Adipocyte (in vitro differentiated cells): ENCODE data around the gene SNPH.

Source experiments
- DNase-seq: peaks from one replicate; pipeline ENCODE4 v3.0.0-alpha.2; 2015; ENCODE audit warnings: low read depth
- H3K27me3 ChIP-seq: replicated peaks from 2 replicates; pipeline ENCODE4 v1.7.0; 2013; ENCODE audit warnings: mild to moderate bottlenecking, low read length, moderate library complexity; ENCODE audit not compliant: control insufficient read depth, insufficient read depth
- H3K36me3 ChIP-seq: 2 replicates; pipeline ENCODE4 v1.7.0; 2013; ENCODE audit warnings: low read length, mild to moderate bottlenecking, moderate library complexity; ENCODE audit not compliant: control insufficient read depth, insufficient read depth, severe bottlenecking
- H3K4me1 ChIP-seq: 2 replicates; pipeline ENCODE4 v1.7.0; 2013; ENCODE audit warnings: mild to moderate bottlenecking, low read length, moderate library complexity; ENCODE audit not compliant: control insufficient read depth, insufficient read depth
- H3K4me3 ChIP-seq: 2 replicates; pipeline ENCODE4 v1.7.0; 2013; ENCODE audit warnings: mild to moderate bottlenecking, low read length, moderate library complexity
- H3K9ac ChIP-seq: 2 replicates; pipeline ENCODE4 v1.7.0; 2013; ENCODE audit warnings: mild to moderate bottlenecking, low read length, moderate library complexity
- H3K9me3 ChIP-seq: 2 replicates; pipeline ENCODE4 v1.7.0; 2013; ENCODE audit warnings: mild to moderate bottlenecking, low read length, moderate library complexity; ENCODE audit not compliant: control insufficient read depth

The SNPH gene

GRCh38 chr20:1265916-1266166, 253 bp upstream of the SNPH start:
- Histone ChIP-seq H3K27me3 (no peaks in the 10 kb centered on the region), H3K4me3 (peak overlapping the region; percentile 86)

DNA sequence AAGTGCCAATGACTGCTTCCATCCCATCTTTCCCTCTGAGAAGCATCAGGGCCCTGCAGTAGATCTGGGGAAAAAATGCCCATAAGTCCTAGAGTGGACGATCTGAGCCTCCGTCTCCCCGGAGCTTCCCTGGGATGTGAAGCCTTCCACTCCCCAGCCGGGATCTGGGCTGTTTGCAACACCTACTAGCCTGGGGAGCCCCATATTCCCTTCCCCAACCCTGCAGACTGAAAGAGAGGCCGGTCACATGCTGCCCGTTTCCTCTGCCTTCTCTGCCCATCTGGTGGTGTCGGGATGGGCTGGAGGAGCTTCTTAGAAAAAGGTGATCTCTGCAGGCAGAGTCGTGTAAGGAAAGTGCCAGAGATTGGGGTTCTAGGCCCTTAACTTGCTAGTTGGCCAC, 1.1 kb downstream of the SNPH start:
- no peaks in the 10 kb centered on the region for H3K9me3 ChIP-seq
- peaks cover 13% of the 10 kb centered on the region for H3K4me1 ChIP-seq
- H3K27me3 ChIP-seq, result no peaks in the 10 kb centered on the region
- H3K36me3 ChIP-seq, result no peaks in the 10 kb centered on the region
- H3K9ac ChIP-seq, result peak overlapping the region; percentile 90
- DNase-seq, result no peak
- H3K4me3 ChIP-seq, result peak overlapping the region; percentile 86

More at GRCh38 chr20:1265916-1266166, 253 bp upstream of the SNPH start:
- no peak for DNase-seq
- no peaks in the 10 kb centered on the region for H3K9me3 ChIP-seq
- peaks cover 13% of the 10 kb centered on the region for H3K4me1 ChIP-seq
- peak overlapping the region; percentile 90 for H3K9ac ChIP-seq
- no peaks in the 10 kb centered on the region for H3K36me3 ChIP-seq

- no peak for DNase-seq
- Histone ChIP-seq H3K27me3 (no peaks in the 10 kb centered on the region), H3K9ac (no peak overlapping the region), H3K9me3 (no peaks in the 10 kb centered on the region), H3K4me3 (no peak overlapping the region), H3K4me1 (peaks cover 13% of the 10 kb centered on the region), H3K36me3 (no peaks in the 10 kb centered on the region)
Observed at GRCh38 chr20:1267809-1268374, 1.8 kb downstream of the SNPH start.

- Histone ChIP-seq H3K9me3 (no peaks in the 10 kb centered on the region), H3K36me3 (no peaks in the 10 kb centered on the region), H3K9ac (no peak overlapping the region), H3K4me3 (no peak overlapping the region), H3K27me3 (no peaks in the 10 kb centered on the region), H3K4me1 (peaks cover 13% of the 10 kb centered on the region)
- no peak for DNase-seq
Observed at GRCh38 chr20:1269235-1269634, 3.1 kb downstream of the SNPH start.

GRCh38 chr20:1269850-1270249, 3.8 kb downstream of the SNPH start:
- no peak for DNase-seq
- peaks cover 13% of the 10 kb centered on the region for H3K4me1 ChIP-seq
- H3K9ac ChIP-seq, result no peak overlapping the region
- no peak overlapping the region for H3K4me3 ChIP-seq
- no peaks in the 10 kb centered on the region for H3K9me3 ChIP-seq
- no peaks in the 10 kb centered on the region for H3K36me3 ChIP-seq
- no peaks in the 10 kb centered on the region for H3K27me3 ChIP-seq

DNA sequence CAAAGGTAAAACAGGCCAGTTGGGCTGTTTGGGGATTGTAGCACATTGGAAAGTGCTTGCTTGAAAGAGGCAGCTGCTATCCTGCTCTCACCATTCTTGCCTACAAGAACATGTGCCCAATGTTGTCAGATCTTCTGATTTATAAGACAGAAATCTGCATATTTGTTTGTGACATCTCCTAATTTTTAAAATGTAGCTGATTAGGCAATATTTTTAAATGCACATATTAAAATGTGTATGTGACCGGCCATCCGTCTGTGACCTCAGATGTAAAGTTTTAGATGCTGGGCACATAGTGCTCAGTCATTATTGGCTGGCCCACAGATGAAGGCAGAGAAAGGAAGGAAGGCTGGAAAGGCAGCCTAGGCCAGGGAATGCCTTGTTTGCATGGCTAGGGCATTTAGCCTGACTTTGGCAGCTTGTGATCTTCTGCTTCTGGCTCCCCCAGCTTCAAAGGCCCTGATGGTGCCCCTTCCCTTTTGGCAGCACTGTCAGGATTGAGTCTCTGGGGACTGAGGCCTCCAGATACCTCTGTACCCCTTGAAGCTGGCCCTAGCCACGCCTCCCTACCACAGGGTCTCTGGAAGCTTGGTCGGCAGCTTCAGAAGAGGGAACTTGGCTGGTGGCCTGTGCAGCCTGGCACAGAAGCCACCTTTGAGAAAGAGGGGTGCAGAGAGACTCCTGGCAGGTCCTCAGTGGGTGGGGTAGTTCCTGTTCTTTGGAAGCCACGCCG, 6.4 kb downstream of the SNPH start:
- Histone ChIP-seq H3K4me1 (no peaks in the 10 kb centered on the region), H3K36me3 (no peaks in the 10 kb centered on the region), H3K27me3 (no peaks in the 10 kb centered on the region), H3K4me3 (no peak overlapping the region), H3K9me3 (no peaks in the 10 kb centered on the region), H3K9ac (no peak overlapping the region)
- DNase-seq, result no peak

DNA sequence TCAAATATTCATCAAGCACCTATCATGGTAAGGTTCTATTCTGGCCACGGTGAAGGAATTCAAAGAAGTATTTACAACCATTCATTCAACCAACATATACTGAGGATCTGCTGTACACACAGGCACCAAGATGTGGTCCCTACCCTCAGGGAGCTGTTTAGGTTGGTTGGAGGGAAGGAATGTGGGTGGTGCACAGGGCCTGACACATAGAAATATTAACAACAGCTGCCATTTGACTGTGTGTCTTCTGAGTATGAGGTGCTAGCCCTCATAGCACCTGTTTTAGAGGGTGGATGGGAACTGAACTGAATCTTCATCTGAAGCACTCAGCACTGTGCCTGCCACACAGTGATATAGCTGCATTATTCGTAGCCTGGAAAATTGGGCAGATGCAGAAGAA, 7.3 kb downstream of the SNPH start:
- Histone ChIP-seq H3K27me3 (no peaks in the 10 kb centered on the region), H3K4me1 (no peaks in the 10 kb centered on the region), H3K9ac (no peak overlapping the region), H3K4me3 (no peak overlapping the region), H3K36me3 (no peaks in the 10 kb centered on the region), H3K9me3 (no peaks in the 10 kb centered on the region)
- peak; percentile 20 for DNase-seq

DNA sequence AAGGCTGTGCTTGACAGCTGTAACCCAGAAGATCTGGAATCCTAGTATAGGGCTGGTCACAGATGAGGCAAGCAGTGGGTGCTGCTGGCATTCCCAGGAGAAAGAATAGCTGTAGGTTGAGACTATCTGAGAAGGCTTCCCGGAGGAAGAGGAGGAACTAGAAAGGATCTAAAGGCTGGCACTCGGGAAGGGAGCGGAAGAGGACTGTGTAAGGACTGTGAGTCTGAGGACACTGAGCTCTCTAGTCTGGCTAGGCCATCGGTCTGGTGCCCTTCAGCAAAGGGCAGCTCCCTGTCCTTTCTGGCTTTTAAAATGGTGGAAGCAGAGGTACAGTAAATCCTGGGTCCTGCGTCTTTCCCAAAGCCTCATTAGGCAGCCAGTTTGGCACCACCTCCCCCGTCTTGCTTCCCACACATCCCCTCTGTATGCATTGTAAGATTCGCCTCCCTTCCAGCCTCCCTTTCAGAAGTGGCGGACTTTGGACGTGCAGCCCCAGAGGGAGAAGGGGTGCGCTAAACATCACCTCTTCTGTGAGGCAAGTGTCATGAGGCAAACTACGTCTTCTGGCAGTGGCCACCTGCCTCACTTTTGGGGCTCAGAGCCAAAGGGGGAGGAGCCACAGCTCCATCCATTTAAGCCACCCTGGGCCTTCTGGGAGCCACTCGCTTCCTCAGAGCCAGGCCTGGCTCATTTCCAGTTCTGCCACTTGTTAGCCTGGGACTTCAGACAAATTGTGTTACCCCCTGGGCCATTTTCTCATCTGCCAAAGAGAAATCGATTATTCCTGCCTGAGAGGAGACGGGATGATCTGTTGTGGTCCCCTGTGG, 8.6 kb downstream of the SNPH start:
- DNase-seq, result no peak

DNA sequence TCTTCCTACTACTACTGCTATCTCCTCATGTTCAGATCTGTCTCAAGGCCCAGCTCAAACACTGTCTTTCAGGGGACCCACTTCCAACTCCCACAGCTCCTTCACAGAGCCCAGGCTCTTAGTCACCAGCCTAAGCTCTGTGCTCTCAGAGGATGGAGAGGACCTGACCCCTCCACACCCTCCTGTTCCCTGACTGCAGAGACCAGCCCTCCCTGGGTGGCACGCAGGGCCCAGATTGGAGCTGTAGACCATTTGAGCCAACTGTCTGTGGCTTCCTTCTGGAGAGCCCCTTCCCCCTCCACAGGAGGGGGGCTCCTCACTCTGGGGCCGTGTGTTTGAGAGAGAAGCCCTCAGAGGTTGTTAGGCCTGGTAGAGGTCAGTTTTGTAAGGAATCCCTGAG, 9.8 kb downstream of the SNPH start:
- H3K9ac ChIP-seq, result no peak overlapping the region
- DNase-seq, result no peak
- H3K27me3 ChIP-seq, result no peaks in the 10 kb centered on the region
- H3K36me3 ChIP-seq, result no peaks in the 10 kb centered on the region
- H3K4me3 ChIP-seq, result no peak overlapping the region
- no peaks in the 10 kb centered on the region for H3K9me3 ChIP-seq
- no peaks in the 10 kb centered on the region for H3K4me1 ChIP-seq

More for the DNA sequence above, 8.6 kb downstream of the SNPH start:
- Histone ChIP-seq H3K27me3 (no peaks in the 10 kb centered on the region), H3K4me1 (no peaks in the 10 kb centered on the region), H3K9me3 (no peaks in the 10 kb centered on the region), H3K9ac (no peak overlapping the region), H3K4me3 (no peak overlapping the region), H3K36me3 (no peaks in the 10 kb centered on the region)

DNA sequence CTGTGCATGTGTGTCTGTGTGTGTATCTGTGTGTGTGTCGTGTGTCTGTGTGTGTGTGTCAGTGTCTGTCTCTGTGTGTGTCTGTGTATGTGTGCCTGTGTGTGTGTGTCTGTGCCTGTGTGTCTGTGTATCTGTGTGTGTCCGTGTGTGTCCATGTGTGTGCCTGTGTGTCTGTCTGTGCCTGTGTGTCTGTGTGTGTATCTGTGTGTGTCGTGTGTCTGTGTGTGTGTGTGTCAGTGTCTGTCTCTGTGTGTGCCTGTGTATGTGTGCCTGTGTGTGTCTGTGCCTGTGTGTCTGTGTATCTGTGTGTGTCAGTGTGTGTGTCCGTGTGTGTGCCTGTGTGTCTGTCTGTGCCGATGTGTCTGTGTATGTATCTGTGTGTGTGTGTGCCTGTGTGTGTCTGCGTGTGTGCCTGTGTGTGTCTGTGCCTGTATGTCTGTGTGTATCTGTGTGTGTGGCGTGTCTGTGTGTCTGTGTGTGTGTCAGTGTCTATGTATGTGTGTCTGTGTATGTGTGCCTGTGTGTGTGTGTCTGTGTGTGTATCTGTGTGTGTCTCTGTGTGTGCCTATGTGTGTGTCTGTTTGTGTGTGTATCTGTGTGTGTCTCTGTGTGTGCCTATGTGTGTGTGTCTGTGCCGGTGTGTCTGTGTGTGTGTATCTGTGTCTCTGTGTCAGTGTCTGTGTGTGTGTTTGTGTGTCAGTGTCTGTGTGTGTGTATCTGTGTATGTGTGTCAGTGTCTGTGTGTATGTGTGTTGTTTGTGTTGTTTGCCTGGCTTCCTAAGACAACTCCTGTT, 11.6 kb downstream of the SNPH start:
- no peaks in the 10 kb centered on the region for H3K36me3 ChIP-seq
- H3K27me3 ChIP-seq, result no peaks in the 10 kb centered on the region
- no peak for DNase-seq

DNA sequence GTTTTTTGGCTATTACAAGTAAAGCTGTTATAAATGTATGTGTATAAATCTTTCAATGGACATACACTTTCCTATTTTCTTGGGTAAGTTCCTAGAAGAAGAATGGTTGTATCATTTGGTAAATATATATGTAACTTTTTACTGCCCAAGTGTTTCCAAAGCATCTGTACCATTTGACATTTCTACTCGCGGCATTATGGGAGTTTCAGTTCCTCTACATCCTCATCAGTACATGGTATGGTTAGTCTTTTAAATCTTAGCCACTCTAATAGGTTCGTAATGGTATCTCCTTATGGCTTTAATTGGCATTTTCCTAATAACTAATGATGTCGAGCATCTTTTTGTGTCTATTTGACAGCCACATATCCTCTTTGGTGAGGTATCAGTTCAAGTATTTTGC, 12.9 kb downstream of the SNPH start:
- Histone ChIP-seq H3K27me3 (no peaks in the 10 kb centered on the region), H3K4me3 (no peak overlapping the region), H3K9me3 (no peaks in the 10 kb centered on the region), H3K9ac (no peak overlapping the region), H3K4me1 (no peaks in the 10 kb centered on the region), H3K36me3 (no peaks in the 10 kb centered on the region)
- DNase-seq, result no peak

More for the DNA sequence above, 11.6 kb downstream of the SNPH start:
- Histone ChIP-seq H3K4me3 (no peak overlapping the region), H3K9me3 (no peaks in the 10 kb centered on the region), H3K9ac (no peak overlapping the region), H3K4me1 (no peaks in the 10 kb centered on the region)
